T-helper 2 cell treated with Interferon-gamma antibody and Interleukin-4, amounts not matched to agents 100 ng/mL and 5 ng/mL, for 36 hours (primary cell): ENCODE measurements around the gene LRBA. TPM values are rescaled to one million over a fixed set of nuclear protein-coding genes. Genes with fewer than 3 reads are reported as not detected.
"Not testable (repeated sequence)": the region's sequence is repeated elsewhere in the genome, so short reads cannot be mapped to it uniquely, and the experiment has no call there.

Experiments
- intact Hi-C: fragments of 100-400 bp; cut with micrococcal nuclease; formaldehyde crosslinking; loops from one replicate; pipeline ENCODE4 v1.15.1; 2023
- total RNA-seq: library from RNA; stranded (reverse); gene quantifications from 2 replicates; pipeline ENCODE4 v1.2.3, GENCODE V29; 2022

Gene LRBA
- total RNA-seq, 1 donor from 2014 or later: 42.4 TPM

GRCh38 chr4:150573534-150573933 lies 441.6 kb downstream of the LRBA start:
- intact Hi-C loops: no loop called here

GRCh38 chr4:150572704-150573504 lies 442.2 kb downstream of the LRBA start:
- intact Hi-C loops: no loop called here

GRCh38 chr4:150570862-150571261 lies 444.2 kb downstream of the LRBA start:
- intact Hi-C loops: no loop called here

- intact Hi-C loops: no loop called here
Measured at GRCh38 chr4:150569998-150570535, 445.0 kb downstream of the LRBA start.

GRCh38 chr4:150569384-150569987 lies 445.6 kb downstream of the LRBA start:
- intact Hi-C loops: no loop called here

- intact Hi-C loops: no loop called here
Measured at GRCh38 chr4:150567070-150567469, 448.0 kb downstream of the LRBA start.

- intact Hi-C loops: not testable (repeated sequence)
Measured at GRCh38 chr4:150564967-150565366, 450.1 kb downstream of the LRBA start.

GRCh38 chr4:150562751-150563150 lies 452.3 kb downstream of the LRBA start:
- intact Hi-C loops: no loop called here

- intact Hi-C loops: no loop called here
Measured at GRCh38 chr4:150562250-150562649, 452.8 kb downstream of the LRBA start.

GRCh38 chr4:150561143-150561737 lies 453.8 kb downstream of the LRBA start:
- intact Hi-C loops: no loop called here

- intact Hi-C loops: not testable (repeated sequence)
Measured at GRCh38 chr4:150557811-150558210, 457.3 kb downstream of the LRBA start.

GRCh38 chr4:150547154-150547838 lies 467.8 kb downstream of the LRBA start:
- intact Hi-C loops: no loop called here

- intact Hi-C loops: no loop called here
Measured at GRCh38 chr4:150546286-150546685, 468.8 kb downstream of the LRBA start.

- intact Hi-C loops: no loop called here
Measured at GRCh38 chr4:150543042-150543441, 472.0 kb downstream of the LRBA start.

GRCh38 chr4:150541681-150542080 lies 473.4 kb downstream of the LRBA start:
- intact Hi-C loops: no loop called here

GRCh38 chr4:150540959-150541360 lies 474.1 kb downstream of the LRBA start:
- intact Hi-C loops: no loop called here

- intact Hi-C loops: no loop called here
Measured at GRCh38 chr4:150540536-150540935, 474.5 kb downstream of the LRBA start.

- intact Hi-C loops: not testable (repeated sequence)
Measured at GRCh38 chr4:150537911-150538310, 477.2 kb downstream of the LRBA start.

GRCh38 chr4:150534818-150535217 lies 480.3 kb downstream of the LRBA start:
- intact Hi-C loops: no loop called here

- intact Hi-C loops: no loop called here
Measured at GRCh38 chr4:150533673-150534072, 481.4 kb downstream of the LRBA start.

GRCh38 chr4:150525321-150525868 lies 489.7 kb downstream of the LRBA start:
- intact Hi-C loops: no loop called here
